GM21526 (cell line): Measurements from ENCODE around the gene SMIM9.
"Not testable (repeated sequence)": the region's sequence is repeated elsewhere in the genome, so short reads cannot be mapped to it uniquely, and the experiment has no call there.

Experiments
- ATAC-seq: cut with Tn5 transposase; IDR thresholded peaks from one replicate; pipeline ENCODE4 v1.9.1; 2021; ENCODE audit warnings: moderate library complexity; ENCODE audit not compliant: unreplicated experiment, low FRiP score

The SMIM9 gene

GRCh38 chrX:154816326-154816898 lies 18.1 kb downstream of the SMIM9 start:
- not testable (repeated sequence) for ATAC-seq

GRCh38 chrX:154815274-154815818 lies 19.1 kb downstream of the SMIM9 start:
- ATAC-seq, result no peak

GRCh38 chrX:154813801-154814200 lies 20.7 kb downstream of the SMIM9 start:
- no peak for ATAC-seq

- no peak for ATAC-seq
Observed at GRCh38 chrX:154812341-154813101, 21.9 kb downstream of the SMIM9 start.

- no peak for ATAC-seq
Observed at GRCh38 chrX:154809939-154810665, 24.4 kb downstream of the SMIM9 start.

GRCh38 chrX:154806837-154807501 lies 27.5 kb downstream of the SMIM9 start:
- ATAC-seq, result no peak

GRCh38 chrX:154805696-154806091 lies 28.8 kb downstream of the SMIM9 start:
- no peak for ATAC-seq

- peak; percentile 91 for ATAC-seq
Observed at GRCh38 chrX:154804957-154805695, 29.3 kb downstream of the SMIM9 start, which contains the start of gene MPP1. MPP1 (minus strand) TSS chrX:154805485; CDS start chrX:154805373, 112 bp downstream.

- no peak for ATAC-seq
Observed at GRCh38 chrX:154804261-154804956, 30.1 kb downstream of the SMIM9 start.

GRCh38 chrX:154802947-154803346 lies 31.5 kb downstream of the SMIM9 start:
- ATAC-seq, result no peak

- ATAC-seq, result no peak
Observed at GRCh38 chrX:154800478-154801210, 33.8 kb downstream of the SMIM9 start.

- ATAC-seq, result no peak
Observed at GRCh38 chrX:154799556-154800348, 34.7 kb downstream of the SMIM9 start.

GRCh38 chrX:154797006-154797405 lies 37.5 kb downstream of the SMIM9 start:
- no peak for ATAC-seq

- no peak for ATAC-seq
Observed at GRCh38 chrX:154795016-154795415, 39.4 kb downstream of the SMIM9 start.

- no peak for ATAC-seq
Observed at GRCh38 chrX:154793084-154793795, 41.2 kb downstream of the SMIM9 start.

GRCh38 chrX:154791939-154792338 lies 42.5 kb downstream of the SMIM9 start:
- no peak for ATAC-seq

GRCh38 chrX:154791467-154791866 lies 43.0 kb downstream of the SMIM9 start:
- no peak for ATAC-seq
